ENCODE measurements around the gene PRKACB.

PRKACB gene

DNA sequence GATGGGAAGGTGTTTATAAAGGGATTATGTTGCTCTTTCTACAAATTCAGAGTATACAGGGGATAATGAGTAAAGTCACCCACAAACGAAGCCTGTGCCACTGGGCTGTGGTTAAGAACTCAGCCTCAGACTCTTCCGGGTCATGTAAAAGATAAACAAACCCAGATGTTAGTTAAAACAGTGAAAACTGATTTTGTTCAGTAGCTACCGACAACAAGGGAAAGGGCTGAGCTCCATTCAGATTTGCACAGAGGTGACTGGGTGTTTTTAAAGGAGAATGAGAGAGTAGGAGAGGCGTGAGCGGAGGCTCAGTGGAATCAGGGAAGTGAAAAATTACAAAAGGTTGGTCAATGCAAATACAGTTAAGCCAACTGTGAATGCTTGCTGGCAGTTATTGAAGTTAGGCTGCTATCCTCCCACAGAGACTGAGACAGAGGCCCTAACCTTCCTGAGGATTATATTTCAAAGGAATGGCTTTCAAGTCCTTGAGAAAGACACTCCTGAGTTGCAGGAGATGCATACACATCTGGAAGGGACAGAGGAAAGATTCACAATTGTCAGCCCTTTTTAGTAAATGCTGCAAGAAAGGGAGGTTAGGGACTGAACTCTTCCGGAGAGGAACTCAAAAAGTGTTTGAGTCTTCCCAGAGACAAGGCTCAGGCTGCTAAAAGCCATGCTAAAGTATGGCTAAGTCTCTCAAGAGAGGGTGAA lies 127.5 kb downstream of the PRKACB start:
- DNase-seq (ENCODE audit: low spot score), result no peak
- ChIA-PET POLR2A (ENCODE audit: low non-redundant PET) (no interaction called here), CTCF (no interaction called here)
- H3K27ac ChIP-seq, result no peak overlapping the region
- TF ChIP-seq, protein P1, sequence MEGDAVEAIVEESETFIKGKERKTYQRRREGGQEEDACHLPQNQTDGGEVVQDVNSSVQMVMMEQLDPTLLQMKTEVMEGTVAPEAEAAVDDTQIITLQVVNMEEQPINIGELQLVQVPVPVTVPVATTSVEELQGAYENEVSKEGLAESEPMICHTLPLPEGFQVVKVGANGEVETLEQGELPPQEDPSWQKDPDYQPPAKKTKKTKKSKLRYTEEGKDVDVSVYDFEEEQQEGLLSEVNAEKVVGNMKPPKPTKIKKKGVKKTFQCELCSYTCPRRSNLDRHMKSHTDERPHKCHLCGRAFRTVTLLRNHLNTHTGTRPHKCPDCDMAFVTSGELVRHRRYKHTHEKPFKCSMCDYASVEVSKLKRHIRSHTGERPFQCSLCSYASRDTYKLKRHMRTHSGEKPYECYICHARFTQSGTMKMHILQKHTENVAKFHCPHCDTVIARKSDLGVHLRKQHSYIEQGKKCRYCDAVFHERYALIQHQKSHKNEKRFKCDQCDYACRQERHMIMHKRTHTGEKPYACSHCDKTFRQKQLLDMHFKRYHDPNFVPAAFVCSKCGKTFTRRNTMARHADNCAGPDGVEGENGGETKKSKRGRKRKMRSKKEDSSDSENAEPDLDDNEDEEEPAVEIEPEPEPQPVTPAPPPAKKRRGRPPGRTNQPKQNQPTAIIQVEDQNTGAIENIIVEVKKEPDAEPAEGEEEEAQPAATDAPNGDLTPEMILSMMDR (conservative IDR thresholded peaks at IDR 0.05; ENCODE audit: low read depth), result no peak

GRCh38 chr1:84272401-84272800 lies 128.3 kb downstream of the PRKACB start:
- TF ChIP-seq, protein P1 (conservative IDR thresholded peaks at IDR 0.05; ENCODE audit: low read depth), result no peak
- peak; percentile 8 for DNase-seq (ENCODE audit: low spot score)
- ChIA-PET CTCF (no interaction called here), POLR2A (ENCODE audit: low non-redundant PET) (no interaction called here)
- no peak overlapping the region for H3K27ac ChIP-seq

- no peak overlapping the region for H3K27ac ChIP-seq
- TF ChIP-seq, protein P1 (conservative IDR thresholded peaks at IDR 0.05; ENCODE audit: low read depth), result no peak
- ChIA-PET CTCF (no interaction called here), POLR2A (ENCODE audit: low non-redundant PET) (no interaction called here)
- DNase-seq (ENCODE audit: low spot score), result no peak
These were observed 133.4 kb downstream of the PRKACB start for GRCh38 chr1:84277343-84278059.

DNA sequence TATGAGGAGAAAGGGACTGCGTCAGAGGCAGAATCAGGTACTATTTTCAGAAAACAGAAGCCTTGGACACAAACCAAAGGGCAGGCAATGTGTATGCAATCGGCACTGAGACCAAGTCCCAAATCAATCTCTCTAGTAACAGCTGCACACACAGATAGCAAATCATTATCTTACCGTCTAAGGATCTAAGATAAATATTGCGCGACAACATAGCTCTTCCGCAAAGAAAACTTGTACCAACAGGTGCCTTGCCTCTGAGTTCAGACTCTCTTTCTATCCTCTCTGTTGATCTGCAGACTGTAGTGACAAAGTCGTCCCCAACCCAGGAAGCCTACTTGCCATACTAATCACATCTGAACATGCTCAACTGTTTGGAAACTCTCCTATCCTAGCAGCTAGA lies 134.8 kb downstream of the PRKACB start:
- no peak overlapping the region for H3K27ac ChIP-seq
- CTCF ChIA-PET, result interaction anchor here (0.6 to 0.8 kb wide), 2 partner anchors 471 to 782 kb away, joined by 6 read pairs; no protein-coding TSS in a partner anchor
- TF ChIP-seq, protein P1 (conservative IDR thresholded peaks at IDR 0.05; ENCODE audit: low read depth), result no peak
- DNase-seq (ENCODE audit: low spot score), result no peak
- POLR2A ChIA-PET (ENCODE audit: low non-redundant PET), result no interaction called here

GRCh38 chr1:84280912-84281311 lies 136.8 kb downstream of the PRKACB start:
- ChIA-PET POLR2A (ENCODE audit: low non-redundant PET) (no interaction called here), CTCF (interaction anchor here (0.7 kb wide), 1 partner anchor 495 kb away, joined by 5 read pairs; no protein-coding TSS in a partner anchor)
- H3K27ac ChIP-seq, result no peak overlapping the region
- TF ChIP-seq, protein P1 (conservative IDR thresholded peaks at IDR 0.05; ENCODE audit: low read depth), result no peak
- DNase-seq (ENCODE audit: low spot score), result no peak

DNA sequence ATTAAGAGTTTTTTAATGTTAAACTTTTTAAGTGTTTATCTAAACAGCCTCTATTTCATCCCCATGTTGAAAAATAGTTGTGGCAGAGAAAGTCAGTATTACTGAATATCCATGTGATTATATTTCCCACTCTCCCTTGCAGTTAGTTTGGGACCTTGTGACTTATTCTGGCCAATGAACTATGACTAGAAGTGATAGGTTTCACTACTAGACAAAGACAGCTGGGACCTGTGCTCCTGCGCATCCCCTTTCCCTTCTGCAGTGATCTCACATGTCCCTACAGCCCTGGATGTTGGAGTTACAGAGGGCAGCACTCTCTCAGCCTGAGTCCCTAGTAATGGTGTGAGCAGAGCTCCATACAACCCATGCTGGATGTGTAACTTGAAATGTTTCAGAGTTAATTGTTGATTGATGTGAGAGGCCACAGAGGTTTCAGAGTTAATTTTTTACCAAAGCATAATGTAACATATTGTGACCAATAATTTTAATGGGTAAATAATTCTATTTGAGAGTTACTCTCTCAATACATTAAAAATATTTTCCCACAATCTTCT lies 138.8 kb downstream of the PRKACB start:
- no peak overlapping the region for H3K27ac ChIP-seq
- ChIA-PET POLR2A (ENCODE audit: low non-redundant PET) (no interaction called here), CTCF (interaction anchor here (0.7 kb wide), 1 partner anchor 37 kb away, joined by 3 read pairs; no protein-coding TSS in a partner anchor)
- TF ChIP-seq, protein P1 (conservative IDR thresholded peaks at IDR 0.05; ENCODE audit: low read depth), result no peak
- no peak for DNase-seq (ENCODE audit: low spot score)

Measured in RWPE1 (cell line).